Uterus (tissue), 2 donors: ENCODE results near the gene CLEC14A.

Experiments used
- CTCF ChIP-seq, 4 experiments: fragments of 200-600 bp in 2 of 4; fragments of 450-650 bp in 2 of 4; sonication (generic) in 2 of 4; IDR thresholded peaks; one replicate each; pipeline ENCODE4 v1.5.1; 2016 to 2019; ENCODE audit warnings: antibody characterized with exemption in 4 of 4, mild to moderate bottlenecking in 2 of 4, moderate library complexity in 1 of 4
- POLR2A ChIP-seq, 2 donors: fragments of 450-650 bp; IDR thresholded peaks; one replicate each; pipeline ENCODE4 v1.6.1; 2016; ENCODE audit warnings: antibody characterized with exemption in 2 of 2, mild to moderate bottlenecking in 1 of 2, moderate library complexity in 1 of 2

- no peak for TF ChIP-seq CTCF (IDR thresholded peaks at IDR 0.05)
- no peak for TF ChIP-seq POLR2A (IDR thresholded peaks at IDR 0.05)
These were observed 49.1 kb downstream of the CLEC14A start for GRCh38 chr14:38206689-38207376.
